Stomach (tissue), 19 donors: Measurements from ENCODE around the gene C3orf70. TPM values are rescaled to one million over a fixed set of nuclear protein-coding genes. Genes with fewer than 3 reads are reported as not detected.

ENCODE experiments used
- DNase-seq, 2 donors: peaks; one replicate each; pipeline versions ENCODE4 v3.0.0 to v3.0.0-alpha.2; 2013 to 2019
- H3K27ac ChIP-seq, 5 donors: fragments of 200-600 bp in 4 of 5; sonication (generic) in 4 of 5; one replicate each; pipeline ENCODE4 v1.5.1; 2013 to 2019; ENCODE audit warnings: mild to moderate bottlenecking in 1 of 5, moderate library complexity in 1 of 5
- H3K27me3 ChIP-seq, 3 donors: fragments of 200-600 bp; sonication (generic); one replicate each; pipeline ENCODE4 v1.5.1; 2017 to 2019; ENCODE audit warnings: mixed run types in 1 of 3
- H3K36me3 ChIP-seq, 4 donors: fragments of 200-600 bp; sonication (generic); 1 replicate in 3 of 4; 2 replicates in 1 of 4; pipeline ENCODE4 v1.5.1; 2016 to 2019
- H3K4me1 ChIP-seq, 4 donors: fragments of 200-600 bp; sonication (generic); one replicate each; pipeline ENCODE4 v1.5.1; 2016 to 2019
- H3K4me3 ChIP-seq, 4 donors: fragments of 200-600 bp; sonication (generic) in 3 of 4; one replicate each; pipeline ENCODE4 v1.5.1; 2016 to 2019; ENCODE audit warnings: mild to moderate bottlenecking in 1 of 4
- H3K9me3 ChIP-seq, 4 donors: fragments of 200-600 bp; sonication (generic); one replicate each; pipeline ENCODE4 v1.5.1; 2016 to 2019
- EP300 ChIP-seq: sonication (generic); formaldehyde crosslinking; IDR thresholded peaks from one replicate; pipeline ENCODE4 v1.6.1; 2017; ENCODE audit warnings: antibody characterized with exemption
- POLR2A ChIP-seq, 4 donors: fragments of 450-650 bp; IDR thresholded peaks; one replicate each; pipeline ENCODE4 v1.6.1; 2016; ENCODE audit warnings: antibody characterized with exemption in 4 of 4, control low read depth in 2 of 4, mild to moderate bottlenecking in 1 of 4, moderate library complexity in 1 of 4
- POLR2AphosphoS5 ChIP-seq, 3 donors: sonication (generic); formaldehyde crosslinking; IDR thresholded peaks; one replicate each; pipeline ENCODE4 v1.6.1; 2016; ENCODE audit warnings: antibody characterized with exemption in 3 of 3
- WGBS, 5 donors: extraction: QIAGEN DNeasy Blood & Tissue Kit in 3 of 5; methylation state at CpG; one replicate each; pipeline versions ENCODE4 v1.1.5 to v1.1.7; 2013 to 2018; 5-methylcytosine and 5-hydroxymethylcytosine counted together
- intact Hi-C: fragments of 100-400 bp; cut with DNase I; formaldehyde crosslinking; loops from one replicate; pipeline ENCODE4 v1.15.1; 2023; ENCODE audit warnings: low total_unique reads
- long read RNA-seq, 10 donors: transcript quantifications; one replicate each; lab custom pipeline, GENCODE V29; 2026
- polyA plus RNA-seq, 3 donors: library from polyadenylated mRNA; stranded (reverse); fragments of 200-250 nt; gene quantifications; one replicate each; pipeline ENCODE4 v1.2.3, GENCODE V29; 2013
- total RNA-seq, 5 donors: library from RNA; depleted of rRNA; stranded (reverse); fragments of >200 nt; gene quantifications; one replicate each; pipeline versions ENCODE4 v1.1.0 to v1.2.3, GENCODE V29; 2014 to 2016
- TF ChIP-seq, protein P1 (sequence below), 7 experiments: fragments of 450-650 bp in 4 of 7; fragments of 200-600 bp in 3 of 7; sonication (generic) in 3 of 7; IDR thresholded peaks; one replicate each; pipeline ENCODE4 v1.5.1; 2016 to 2019; ENCODE audit warnings: antibody characterized with exemption in 7 of 7, control low read depth in 2 of 7, mild to moderate bottlenecking in 1 of 7
- donor health status: healthy with polysubstance abuse.
- donor health status: Bipolar disorder and iron deficiency.
- donor health status: healthy.

C3orf70 gene, protein sequence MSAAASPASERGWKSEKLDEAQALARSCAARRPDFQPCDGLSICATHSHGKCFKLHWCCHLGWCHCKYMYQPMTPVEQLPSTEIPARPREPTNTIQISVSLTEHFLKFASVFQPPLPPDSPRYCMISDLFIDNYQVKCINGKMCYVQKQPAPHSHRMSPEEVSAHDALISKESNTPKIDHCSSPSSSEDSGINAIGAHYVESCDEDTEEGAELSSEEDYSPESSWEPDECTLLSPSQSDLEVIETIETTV
- total RNA-seq (10 to 100 TPM in 3 of 5 donors, 1 to 10 TPM in 2; 3.3 to 33.5 (median 16.2) TPM), polyA plus RNA-seq (1 to 10 TPM in 2 of 3 donors, under 1 TPM in 1; 0.92 to 2.4 (median 1.2) TPM)
- long read RNA-seq, donor 1, full-length matches to known transcripts: 5 of 5 reads
- long read RNA-seq, donor 1, partial matches to known transcripts: 0 of 5 reads
- long read RNA-seq, donor 1, other reads (novel, unspliced or antisense): 0 of 5 reads
- long read RNA-seq, donor 2, full-length matches to known transcripts: 3 of 3 reads
- long read RNA-seq, donor 2, partial matches to known transcripts: 0 of 3 reads
- long read RNA-seq, donor 2, other reads (novel, unspliced or antisense): 0 of 3 reads
- long read RNA-seq, donor 3, full-length matches to known transcripts: 4 of 4 reads
- long read RNA-seq, donor 3, partial matches to known transcripts: 0 of 4 reads
- long read RNA-seq, donor 3, other reads (novel, unspliced or antisense): 0 of 4 reads
- long read RNA-seq, donor 4, full-length matches to known transcripts: 1 of 1 reads
- long read RNA-seq, donor 4, partial matches to known transcripts: 0 of 1 reads
- long read RNA-seq, donor 4, other reads (novel, unspliced or antisense): 0 of 1 reads
- long read RNA-seq, donor 5, full-length matches to known transcripts: 4 of 4 reads
- long read RNA-seq, donor 5, partial matches to known transcripts: 0 of 4 reads
- long read RNA-seq, donor 5, other reads (novel, unspliced or antisense): 0 of 4 reads
- long read RNA-seq, donor 6: 0 reads
- long read RNA-seq, donor 7, full-length matches to known transcripts: 9 of 9 reads
- long read RNA-seq, donor 7, partial matches to known transcripts: 0 of 9 reads
- long read RNA-seq, donor 7, other reads (novel, unspliced or antisense): 0 of 9 reads
- long read RNA-seq, donor 8, full-length matches to known transcripts: 5 of 5 reads
- long read RNA-seq, donor 8, partial matches to known transcripts: 0 of 5 reads
- long read RNA-seq, donor 8, other reads (novel, unspliced or antisense): 0 of 5 reads
- long read RNA-seq, donor 9, full-length matches to known transcripts: 3 of 3 reads
- long read RNA-seq, donor 9, partial matches to known transcripts: 0 of 3 reads
- long read RNA-seq, donor 9, other reads (novel, unspliced or antisense): 0 of 3 reads
- long read RNA-seq, donor 10, full-length matches to known transcripts: 3 of 3 reads
- long read RNA-seq, donor 10, partial matches to known transcripts: 0 of 3 reads
- long read RNA-seq, donor 10, other reads (novel, unspliced or antisense): 0 of 3 reads

DNA sequence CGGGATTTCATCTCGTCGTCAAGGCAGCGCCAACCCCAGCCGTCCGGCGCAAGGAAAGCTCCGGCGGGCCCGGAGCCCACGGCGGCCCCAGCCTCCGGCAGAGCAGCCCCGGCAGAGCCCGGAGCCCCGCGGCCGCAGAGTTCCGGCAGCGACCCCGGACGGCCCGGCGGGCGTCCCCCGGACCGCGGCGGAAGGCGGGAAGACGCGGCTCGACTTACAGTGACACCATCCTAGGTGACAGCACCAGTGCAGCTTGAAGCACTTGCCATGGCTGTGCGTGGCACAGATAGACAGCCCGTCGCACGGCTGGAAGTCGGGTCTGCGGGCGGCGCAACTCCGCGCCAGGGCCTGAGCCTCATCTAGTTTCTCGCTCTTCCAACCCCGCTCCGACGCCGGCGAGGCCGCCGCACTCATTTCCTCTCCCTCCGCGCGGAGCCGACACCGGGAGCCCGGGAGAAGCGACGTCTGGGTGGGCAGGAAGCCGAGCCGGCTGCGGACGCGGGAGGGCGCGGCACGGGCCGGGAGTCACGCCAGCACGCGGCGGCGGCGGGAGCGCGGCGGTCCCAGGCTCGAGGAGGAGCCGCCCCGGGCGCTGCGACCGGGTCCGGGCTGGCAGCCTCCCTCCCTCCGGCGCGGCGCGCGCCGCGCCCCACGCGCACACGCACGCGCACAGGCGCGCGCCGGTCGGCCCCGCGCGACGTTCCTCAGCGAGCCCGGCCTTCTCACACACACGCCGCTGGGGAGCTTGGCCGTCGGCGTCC, at the start of gene C3orf70:
Gene C3orf70, minus strand, starts transcription at position 651 of the 761 bp plus-strand sequence. Its CDS starts 237 bp downstream, at position 414.
- Histone ChIP-seq H3K4me3 (peak within 1 kb of the TSS; percentile 61 to 74 (median 67)), H3K36me3 (no peaks in the 10 kb centered on the region), H3K4me1 (peaks cover 7 to 34% (median 22%) of the 10 kb centered on the region in 4 donors), H3K27me3 (peaks cover 0 to 46% (median 15%) of the 10 kb centered on the region in 3 donors), H3K9me3 (no peaks in the 10 kb centered on the region), H3K27ac (peak within 1 kb of the TSS; percentile 65 to 90 (median 82))
- peak; percentile 60 to 86 for DNase-seq
- TF ChIP-seq, protein P1, sequence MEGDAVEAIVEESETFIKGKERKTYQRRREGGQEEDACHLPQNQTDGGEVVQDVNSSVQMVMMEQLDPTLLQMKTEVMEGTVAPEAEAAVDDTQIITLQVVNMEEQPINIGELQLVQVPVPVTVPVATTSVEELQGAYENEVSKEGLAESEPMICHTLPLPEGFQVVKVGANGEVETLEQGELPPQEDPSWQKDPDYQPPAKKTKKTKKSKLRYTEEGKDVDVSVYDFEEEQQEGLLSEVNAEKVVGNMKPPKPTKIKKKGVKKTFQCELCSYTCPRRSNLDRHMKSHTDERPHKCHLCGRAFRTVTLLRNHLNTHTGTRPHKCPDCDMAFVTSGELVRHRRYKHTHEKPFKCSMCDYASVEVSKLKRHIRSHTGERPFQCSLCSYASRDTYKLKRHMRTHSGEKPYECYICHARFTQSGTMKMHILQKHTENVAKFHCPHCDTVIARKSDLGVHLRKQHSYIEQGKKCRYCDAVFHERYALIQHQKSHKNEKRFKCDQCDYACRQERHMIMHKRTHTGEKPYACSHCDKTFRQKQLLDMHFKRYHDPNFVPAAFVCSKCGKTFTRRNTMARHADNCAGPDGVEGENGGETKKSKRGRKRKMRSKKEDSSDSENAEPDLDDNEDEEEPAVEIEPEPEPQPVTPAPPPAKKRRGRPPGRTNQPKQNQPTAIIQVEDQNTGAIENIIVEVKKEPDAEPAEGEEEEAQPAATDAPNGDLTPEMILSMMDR (IDR thresholded peaks at IDR 0.05): peak in 1 of 7 experiments; percentile 1
- no peak for TF ChIP-seq POLR2A (IDR thresholded peaks at IDR 0.05)
- intact Hi-C loops: no loop called here
- 0 to 1% (median 1%) methylated on average over 33 to 106 of the region's 113 CpGs for WGBS, 5 donors

DNA sequence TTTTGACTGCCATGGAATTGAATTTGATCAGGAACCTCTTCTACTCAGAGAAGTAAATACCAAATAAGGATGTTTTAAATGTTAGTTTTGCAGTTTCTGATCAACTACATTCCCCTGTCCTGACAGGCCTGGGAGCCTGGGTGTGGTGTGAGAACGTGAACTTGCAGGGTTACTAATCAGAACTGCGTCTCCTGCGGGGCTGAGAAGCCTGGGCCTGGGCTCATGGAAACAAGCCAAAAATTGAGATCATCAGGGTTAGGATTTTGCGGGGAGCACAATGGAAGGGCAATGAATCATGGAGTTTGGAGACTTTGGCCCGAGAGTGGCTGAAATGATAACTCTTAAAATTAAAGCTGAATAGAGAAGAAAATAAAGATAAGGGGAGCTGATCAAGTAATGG, 47.8 kb upstream of the C3orf70 start:
- Histone ChIP-seq H3K9me3 (no peaks in the 10 kb centered on the region), H3K4me1 (no peaks in the 10 kb centered on the region), H3K4me3 (no peak overlapping the region), H3K27me3 (no peaks in the 10 kb centered on the region), H3K36me3 (peaks cover 0 to 31% (median 26%) of the 10 kb centered on the region in 4 donors), H3K27ac (no peak overlapping the region)
- no peak for TF ChIP-seq POLR2A (IDR thresholded peaks at IDR 0.05)
- TF ChIP-seq, protein P1 (IDR thresholded peaks at IDR 0.05): no peak
- TF ChIP-seq POLR2AphosphoS5 (IDR thresholded peaks at IDR 0.05): no peak
- TF ChIP-seq EP300: no peak
- peak in 1 of 2 donors; percentile 18 for DNase-seq
- intact Hi-C loops: no loop called here
- 54 to 75% (median 61%) methylated on average over 5 of the region's 5 CpGs for WGBS, 5 donors

DNA sequence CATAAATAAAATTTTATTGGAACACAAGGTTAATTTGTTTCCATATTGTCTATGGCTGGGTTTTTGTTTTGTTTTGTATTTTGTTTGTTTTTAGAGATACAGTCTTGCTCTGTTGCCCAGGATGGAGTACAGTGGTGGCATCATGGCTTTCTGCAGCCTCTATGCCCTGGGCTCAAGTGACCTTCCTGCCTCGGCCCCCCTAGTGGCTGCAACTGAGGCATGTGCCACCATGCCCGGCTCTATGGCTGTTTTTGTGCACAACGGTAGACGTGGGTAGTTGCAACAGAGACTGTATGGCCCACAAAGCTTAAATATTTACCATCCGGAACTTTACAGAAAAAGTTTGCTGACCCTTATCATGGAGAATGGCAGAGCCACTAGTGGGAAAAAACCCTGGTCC, 46.8 kb upstream of the C3orf70 start:
- no peaks in the 10 kb centered on the region for H3K9me3 ChIP-seq
- TF ChIP-seq POLR2A (IDR thresholded peaks at IDR 0.05) (no peak), POLR2AphosphoS5 (IDR thresholded peaks at IDR 0.05) (no peak), EP300 (no peak)
- TF ChIP-seq, protein P1 (IDR thresholded peaks at IDR 0.05): no peak
- no peak for DNase-seq
- no peak overlapping the region for H3K27ac ChIP-seq
- WGBS, 5 donors: 68 to 87% (median 77%) methylated on average over 5 of the region's 5 CpGs
- no peak overlapping the region for H3K4me3 ChIP-seq
- H3K36me3 ChIP-seq: peaks cover 0 to 30% (median 26%) of the 10 kb centered on the region in 4 donors
- intact Hi-C loops: no loop called here
- H3K27me3 ChIP-seq: no peaks in the 10 kb centered on the region
- no peaks in the 10 kb centered on the region for H3K4me1 ChIP-seq
